Lower lobe of right lung (tissue), 2 donors: Measurements from ENCODE around the gene GRIA1. TPM values are rescaled to one million over a fixed set of nuclear protein-coding genes. Genes with fewer than 3 reads are reported as not detected.

Experiments used
- ATAC-seq, 2 donors: fragments of 200-7000 bp; cut with Tn5 transposase; one replicate each; pipeline ENCODE4 v1.9.1; 2020 to 2022; ENCODE audit warnings: mild to moderate bottlenecking in 2 of 2, moderate library complexity in 2 of 2
- DNase-seq: peaks from one replicate; pipeline ENCODE4 v3.0.0-alpha.2; 2020
- H3K27ac ChIP-seq: fragments of 200-600 bp; one replicate; pipeline ENCODE4 v1.8.0; 2022
- H3K27me3 ChIP-seq: fragments of 200-600 bp; one replicate; pipeline ENCODE4 v1.8.0; 2022; ENCODE audit warnings: low read depth
- H3K36me3 ChIP-seq: fragments of 200-600 bp; one replicate; pipeline ENCODE4 v1.8.0; 2022; ENCODE audit warnings: mild to moderate bottlenecking
- H3K4me1 ChIP-seq: fragments of 200-600 bp; one replicate; pipeline ENCODE4 v1.8.0; 2022
- H3K4me3 ChIP-seq: fragments of 200-600 bp; one replicate; pipeline ENCODE4 v1.8.0; 2022; ENCODE audit warnings: mild to moderate bottlenecking
- H3K9me3 ChIP-seq: fragments of 200-600 bp; one replicate; pipeline ENCODE4 v1.8.0; 2022
- intact Hi-C: fragments of 100-400 bp; cut with DNase I; formaldehyde crosslinking; loops from one replicate; pipeline ENCODE4 v1.11.0; 2022
- total RNA-seq: library from RNA; stranded (reverse); fragmentation: NEBNext Ultra II Directional; extraction: Animal tissue kit (Norgen Biotek cat#: 25700); gene quantifications from one replicate; pipeline ENCODE4 v1.2.1, GENCODE V29; 2021
- TF ChIP-seq, protein P1 (sequence below): fragments of 200-600 bp; IDR thresholded peaks from one replicate; pipeline ENCODE4 v1.8.0; 2022; ENCODE audit warnings: antibody characterized with exemption, mild to moderate bottlenecking
- donor health status: DM: no; HTN: yes; CAD: no; lungs with severe emphysema.

Gene GRIA1
- total RNA-seq, 1 donor from 2014 or later, result 10.3 TPM

GRCh38 chr5:153617190-153617589, 126.7 kb downstream of the GRIA1 start:
- Histone ChIP-seq H3K4me1 (peaks cover 5% of the 10 kb centered on the region), H3K4me3 (no peak overlapping the region), H3K27me3 (no peaks in the 10 kb centered on the region), H3K36me3 (no peaks in the 10 kb centered on the region), H3K27ac (no peak overlapping the region), H3K9me3 (no peaks in the 10 kb centered on the region)
- no peak for ATAC-seq
- TF ChIP-seq, protein P1, sequence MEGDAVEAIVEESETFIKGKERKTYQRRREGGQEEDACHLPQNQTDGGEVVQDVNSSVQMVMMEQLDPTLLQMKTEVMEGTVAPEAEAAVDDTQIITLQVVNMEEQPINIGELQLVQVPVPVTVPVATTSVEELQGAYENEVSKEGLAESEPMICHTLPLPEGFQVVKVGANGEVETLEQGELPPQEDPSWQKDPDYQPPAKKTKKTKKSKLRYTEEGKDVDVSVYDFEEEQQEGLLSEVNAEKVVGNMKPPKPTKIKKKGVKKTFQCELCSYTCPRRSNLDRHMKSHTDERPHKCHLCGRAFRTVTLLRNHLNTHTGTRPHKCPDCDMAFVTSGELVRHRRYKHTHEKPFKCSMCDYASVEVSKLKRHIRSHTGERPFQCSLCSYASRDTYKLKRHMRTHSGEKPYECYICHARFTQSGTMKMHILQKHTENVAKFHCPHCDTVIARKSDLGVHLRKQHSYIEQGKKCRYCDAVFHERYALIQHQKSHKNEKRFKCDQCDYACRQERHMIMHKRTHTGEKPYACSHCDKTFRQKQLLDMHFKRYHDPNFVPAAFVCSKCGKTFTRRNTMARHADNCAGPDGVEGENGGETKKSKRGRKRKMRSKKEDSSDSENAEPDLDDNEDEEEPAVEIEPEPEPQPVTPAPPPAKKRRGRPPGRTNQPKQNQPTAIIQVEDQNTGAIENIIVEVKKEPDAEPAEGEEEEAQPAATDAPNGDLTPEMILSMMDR, result no peak
- intact Hi-C loops, result no loop called here
- no peak for DNase-seq

GRCh38 chr5:153618307-153618706, 127.8 kb downstream of the GRIA1 start:
- TF ChIP-seq, protein P1, result no peak
- intact Hi-C loops, result no loop called here
- Histone ChIP-seq H3K27me3 (no peaks in the 10 kb centered on the region), H3K9me3 (no peaks in the 10 kb centered on the region), H3K36me3 (no peaks in the 10 kb centered on the region), H3K4me1 (peaks cover 5% of the 10 kb centered on the region), H3K4me3 (no peak overlapping the region), H3K27ac (no peak overlapping the region)
- DNase-seq (no peak), ATAC-seq (no peak)

DNA sequence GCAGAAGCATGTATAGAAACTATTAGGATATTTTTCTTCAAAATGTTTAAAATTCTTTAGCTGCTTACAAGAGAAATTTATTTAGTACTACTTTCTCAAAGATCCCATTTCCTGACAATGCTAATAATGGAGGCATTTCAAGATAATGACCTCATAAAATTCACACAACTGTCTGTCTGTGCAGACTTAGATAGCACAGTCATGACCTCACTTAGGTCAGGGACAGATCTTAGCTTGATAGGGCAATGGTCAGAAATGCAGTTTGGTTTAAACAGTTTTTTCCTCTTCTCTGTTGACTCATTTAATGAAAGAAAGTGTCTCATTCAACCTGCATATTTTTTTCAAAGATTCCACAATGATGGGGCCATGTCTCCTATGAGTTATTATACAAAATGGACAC, 128.4 kb downstream of the GRIA1 start:
- H3K36me3 ChIP-seq, result no peaks in the 10 kb centered on the region
- H3K27ac ChIP-seq, result no peak overlapping the region
- H3K4me3 ChIP-seq, result no peak overlapping the region
- intact Hi-C loops, result no loop called here
- no peaks in the 10 kb centered on the region for H3K9me3 ChIP-seq
- DNase-seq (no peak), ATAC-seq (no peak)
- TF ChIP-seq, protein P1, result no peak
- H3K4me1 ChIP-seq, result peaks cover 5% of the 10 kb centered on the region
- no peaks in the 10 kb centered on the region for H3K27me3 ChIP-seq

- Histone ChIP-seq H3K27ac (no peak overlapping the region), H3K27me3 (no peaks in the 10 kb centered on the region), H3K4me3 (no peak overlapping the region), H3K4me1 (peaks cover 5% of the 10 kb centered on the region), H3K36me3 (no peaks in the 10 kb centered on the region), H3K9me3 (no peaks in the 10 kb centered on the region)
- no peak for DNase-seq
- intact Hi-C loops, result no loop called here
- TF ChIP-seq, protein P1, result no peak
- ATAC-seq, result peak; percentile 68 to 85
These were observed 129.3 kb downstream of the GRIA1 start for GRCh38 chr5:153619771-153620170.

GRCh38 chr5:153623124-153623523, 132.7 kb downstream of the GRIA1 start:
- H3K36me3 ChIP-seq, result no peaks in the 10 kb centered on the region
- no peaks in the 10 kb centered on the region for H3K27me3 ChIP-seq
- TF ChIP-seq, protein P1, result no peak
- H3K4me1 ChIP-seq, result peaks cover 6% of the 10 kb centered on the region
- no peaks in the 10 kb centered on the region for H3K9me3 ChIP-seq
- no peak overlapping the region for H3K4me3 ChIP-seq
- intact Hi-C loops, result no loop called here
- no peak for DNase-seq
- H3K27ac ChIP-seq, result no peak overlapping the region
- ATAC-seq, result no peak
